Natural killer cell treated with Interleukin-12 subunit alpha and Interleukin-12 subunit beta and Interleukin-15 and Interleukin-18, amount 100 ng/mL, for 72 hours (primary cell): ENCODE data around the gene PLXNA4. TPM values are rescaled to one million over a fixed set of nuclear protein-coding genes. Genes with fewer than 3 reads are reported as not detected.
A peak's percentile ranks its signal among the peaks of the same experiment; 100 is the strongest.
"Not testable (repeated sequence)": the region's sequence is repeated elsewhere in the genome, so short reads cannot be mapped to it uniquely, and the experiment has no call there.

Experiments used
- ATAC-seq, 2 donors: fragments of 150-1000 bp; cut with Tn5 transposase in 1 of 2; sonication (Bioruptor Pico), chemical (Tn5 transposase) in 1 of 2; 2 replicates each; pipeline ENCODE4 v1.10.0; 2021
- DNase-seq: peaks from one replicate; pipeline ENCODE4 v3.0.0; 2022; ENCODE audit warnings: low spot score
- H3K27ac Mint-ChIP-seq, 2 donors: 1 replicate in 1 of 2; 2 replicates in 1 of 2; pipeline ENCODE4 v1.8.0; 2022; ENCODE audit warnings: mixed read lengths in 2 of 2, mild to moderate bottlenecking in 1 of 2, moderate library complexity in 1 of 2
- H3K27me3 Mint-ChIP-seq, 2 donors: 1 replicate in 1 of 2; 2 replicates in 1 of 2; pipeline ENCODE4 v1.8.0; 2022; ENCODE audit warnings: mixed read lengths in 2 of 2
- H3K36me3 Mint-ChIP-seq: one replicate; pipeline ENCODE4 v1.8.0; 2022; ENCODE audit warnings: mixed read lengths
- H3K4me1 Mint-ChIP-seq, 2 donors: 1 replicate in 1 of 2; 2 replicates in 1 of 2; pipeline ENCODE4 v1.8.0; 2022; ENCODE audit warnings: low read depth in 2 of 2, mixed read lengths in 2 of 2, mild to moderate bottlenecking in 1 of 2
- H3K4me3 Mint-ChIP-seq: one replicate; pipeline ENCODE4 v1.8.0; 2022; ENCODE audit warnings: mixed read lengths
- H3K9me3 Mint-ChIP-seq: 2 replicates; pipeline ENCODE4 v1.8.0; 2022; ENCODE audit warnings: mixed read lengths
- total RNA-seq, 2 donors: library from RNA; stranded (reverse); gene quantifications; one replicate each; pipeline ENCODE4 v1.2.3, GENCODE V29; 2022

The PLXNA4 gene
- total RNA-seq, 2 donors from 2014 or later: 0.14 to 0.21 TPM

DNA sequence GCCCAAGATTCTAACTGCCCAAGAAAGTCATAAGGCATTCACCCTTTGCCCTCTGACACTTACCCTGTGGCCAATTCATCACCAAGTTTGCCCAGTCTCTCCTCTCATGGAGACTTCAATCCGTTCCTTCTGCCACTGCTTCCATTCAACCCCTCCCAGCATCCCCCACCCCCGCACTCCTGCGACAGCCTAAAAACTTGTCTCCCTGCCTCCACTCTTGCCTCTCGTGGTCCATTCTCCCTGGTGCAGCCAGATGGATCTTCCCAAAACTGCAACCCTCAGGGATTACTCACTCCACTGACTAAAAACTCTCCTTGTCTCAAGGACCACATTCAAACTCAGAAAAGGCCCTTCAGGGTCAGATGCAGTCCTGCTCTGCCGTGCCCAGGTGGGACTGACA lies 32.3 kb upstream of the PLXNA4 start:
- DNase-seq: no peak
- Mint-ChIP-seq H3K27me3 (peaks cover 14 to 31% of the 10 kb centered on the region in 2 donors), H3K36me3 (no peaks in the 10 kb centered on the region), H3K9me3 (no peaks in the 10 kb centered on the region), H3K4me1 (no peaks in the 10 kb centered on the region), H3K27ac (no peak overlapping the region), H3K4me3 (no peak overlapping the region)
- no peak for ATAC-seq

DNA sequence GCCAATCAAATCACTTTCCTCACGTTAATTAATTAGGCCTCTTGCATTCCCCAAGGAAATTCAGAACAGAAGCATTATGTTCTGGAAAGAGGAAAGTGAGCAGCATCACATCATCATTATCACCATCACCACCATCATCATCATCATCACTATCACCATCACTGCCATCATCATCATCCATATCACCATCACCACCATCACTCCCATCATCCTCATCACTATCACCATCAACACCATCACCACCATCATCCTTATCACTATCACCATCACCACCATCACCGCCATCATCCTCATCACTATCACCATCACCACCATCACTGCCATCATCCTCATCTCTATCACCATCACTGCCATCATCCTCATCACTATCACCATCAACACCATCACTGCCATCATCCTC lies 31.4 kb upstream of the PLXNA4 start:
- no peak overlapping the region for H3K4me3 Mint-ChIP-seq
- H3K27me3 Mint-ChIP-seq: peaks cover 14 to 27% of the 10 kb centered on the region in 2 donors
- H3K9me3 Mint-ChIP-seq: no peaks in the 10 kb centered on the region
- no peak overlapping the region for H3K27ac Mint-ChIP-seq
- ATAC-seq (no peak), DNase-seq (no peak)
- no peaks in the 10 kb centered on the region for H3K36me3 Mint-ChIP-seq
- H3K4me1 Mint-ChIP-seq: no peaks in the 10 kb centered on the region

DNA sequence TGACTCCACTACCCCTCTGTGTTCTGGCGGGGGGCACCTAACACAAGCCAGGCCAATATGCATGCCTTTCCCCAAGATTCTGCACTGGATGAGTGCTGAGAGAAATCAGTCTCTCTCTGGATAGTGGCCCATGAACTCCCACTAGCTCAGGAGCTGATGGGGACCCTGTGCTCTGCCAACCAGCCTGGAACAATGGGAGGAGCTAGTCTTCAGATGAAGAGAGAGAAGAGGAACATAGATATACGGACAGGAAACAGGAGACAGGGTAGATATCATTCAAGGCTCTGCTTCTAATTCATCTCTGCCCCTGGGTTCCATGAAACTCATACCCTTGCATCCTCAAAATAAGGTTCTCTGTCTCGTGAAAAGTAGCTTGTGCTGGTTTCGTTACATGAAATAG lies 27.9 kb upstream of the PLXNA4 start:
- H3K9me3 Mint-ChIP-seq: no peaks in the 10 kb centered on the region
- H3K36me3 Mint-ChIP-seq: no peaks in the 10 kb centered on the region
- no peak for DNase-seq
- no peak for ATAC-seq
- H3K27ac Mint-ChIP-seq: no peak overlapping the region
- no peak overlapping the region for H3K4me3 Mint-ChIP-seq
- H3K4me1 Mint-ChIP-seq: no peaks in the 10 kb centered on the region
- H3K27me3 Mint-ChIP-seq: peaks cover 16 to 46% of the 10 kb centered on the region in 2 donors

DNA sequence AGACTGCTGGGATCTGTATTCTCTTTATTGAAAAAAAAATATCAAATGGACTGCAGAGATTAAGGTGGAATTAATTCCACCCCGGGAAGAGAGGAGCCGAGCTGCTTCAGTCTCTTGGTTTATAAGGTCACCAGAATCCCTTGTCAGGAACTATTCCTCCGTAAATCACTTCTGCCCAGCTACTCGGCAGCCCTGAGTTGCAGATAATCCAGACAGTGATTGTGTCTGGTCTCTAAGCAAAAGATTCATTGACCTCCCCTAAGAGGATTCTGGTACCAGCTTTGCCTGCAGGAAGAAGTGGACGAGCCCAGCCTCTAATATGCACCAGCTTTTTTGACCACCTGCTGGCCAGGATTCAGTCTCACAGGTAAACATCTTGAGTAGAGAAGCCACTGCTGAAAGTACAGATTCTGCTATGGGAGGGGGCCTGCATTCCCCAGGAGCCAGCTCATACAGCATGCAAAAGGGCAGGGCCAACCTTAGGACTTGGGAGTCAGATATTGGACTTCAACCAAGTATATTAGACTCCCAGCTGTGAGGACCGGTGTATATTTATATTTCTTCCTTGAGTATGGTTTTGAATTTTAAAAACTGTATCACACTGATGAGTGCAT lies 27.1 kb upstream of the PLXNA4 start:
- Mint-ChIP-seq H3K27ac (no peak overlapping the region), H3K27me3 (peaks cover 20 to 54% of the 10 kb centered on the region in 2 donors), H3K36me3 (no peaks in the 10 kb centered on the region), H3K9me3 (no peaks in the 10 kb centered on the region), H3K4me1 (no peaks in the 10 kb centered on the region), H3K4me3 (no peak overlapping the region)
- DNase-seq (no peak), ATAC-seq (no peak)

DNA sequence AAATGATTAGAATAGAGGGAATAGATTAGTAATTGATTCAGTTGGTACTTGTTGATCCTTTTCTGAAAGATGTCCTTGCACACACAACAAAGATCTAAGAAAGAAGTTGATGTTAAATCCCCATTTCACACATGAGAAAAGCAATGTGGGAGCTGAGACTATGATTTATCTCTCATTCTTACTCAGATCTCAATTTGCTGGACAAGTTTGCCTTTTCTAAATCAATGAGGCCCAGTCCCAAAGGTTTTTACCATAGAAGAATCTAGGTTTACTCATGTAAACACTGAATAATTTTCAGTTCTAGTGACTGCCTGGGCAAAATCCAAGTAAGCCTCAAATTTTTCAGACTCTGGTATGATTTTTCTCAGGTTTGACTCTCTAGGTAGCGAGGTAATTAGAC lies 25.5 kb upstream of the PLXNA4 start:
- Mint-ChIP-seq H3K4me3 (no peak overlapping the region), H3K4me1 (no peaks in the 10 kb centered on the region), H3K36me3 (no peaks in the 10 kb centered on the region), H3K27ac (no peak overlapping the region), H3K27me3 (peaks cover 29 to 68% of the 10 kb centered on the region in 2 donors), H3K9me3 (no peaks in the 10 kb centered on the region)
- DNase-seq: no peak
- no peak for ATAC-seq

DNA sequence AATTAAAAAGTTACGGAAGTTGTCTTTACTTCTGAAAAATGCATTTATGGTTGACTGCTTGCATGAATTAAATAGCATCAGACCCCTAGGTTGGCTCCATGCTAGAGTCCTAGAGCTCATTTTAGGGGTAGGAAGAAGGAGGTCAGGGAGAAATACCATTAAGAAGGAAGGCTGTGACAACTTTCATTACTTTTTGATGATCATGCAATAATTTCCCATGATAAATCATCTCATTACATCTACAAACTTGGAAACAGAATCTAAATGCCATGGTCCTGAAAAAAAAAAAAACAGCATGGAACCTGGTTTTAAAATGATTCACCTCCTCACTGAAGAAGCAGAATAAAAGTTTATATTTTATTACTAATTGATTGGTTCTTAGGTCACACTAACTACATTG lies 20.3 kb upstream of the PLXNA4 start:
- Mint-ChIP-seq H3K4me3 (no peak overlapping the region), H3K36me3 (no peaks in the 10 kb centered on the region), H3K27me3 (peaks cover 36 to 41% of the 10 kb centered on the region in 2 donors), H3K27ac (no peak overlapping the region), H3K4me1 (no peaks in the 10 kb centered on the region), H3K9me3 (no peaks in the 10 kb centered on the region)
- no peak for DNase-seq
- no peak for ATAC-seq

DNA sequence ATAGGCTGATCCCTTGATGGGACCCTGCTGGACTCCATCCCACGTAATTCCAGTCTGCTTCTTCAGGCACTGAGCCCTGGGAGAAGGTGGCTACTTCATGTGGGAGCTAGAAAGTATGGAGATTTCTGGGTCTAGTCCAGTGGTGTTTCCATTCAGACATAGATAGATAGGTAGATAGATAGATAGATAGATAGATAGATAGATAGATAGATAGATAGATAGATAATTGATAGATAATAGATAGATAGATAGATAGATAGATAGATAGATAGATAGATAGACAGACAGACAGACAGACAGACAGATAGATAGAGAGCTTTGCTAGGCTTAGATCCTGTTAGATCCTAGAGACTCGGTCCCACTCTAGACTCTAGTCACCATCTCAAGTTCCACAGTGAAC lies 18.5 kb upstream of the PLXNA4 start:
- not testable (repeated sequence) for H3K36me3 Mint-ChIP-seq, H3K9me3 Mint-ChIP-seq, H3K4me1 Mint-ChIP-seq, DNase-seq, H3K4me3 Mint-ChIP-seq, H3K27ac Mint-ChIP-seq, ATAC-seq
- peaks cover 34 to 37% of the 10 kb centered on the region in 2 donors for H3K27me3 Mint-ChIP-seq

DNA sequence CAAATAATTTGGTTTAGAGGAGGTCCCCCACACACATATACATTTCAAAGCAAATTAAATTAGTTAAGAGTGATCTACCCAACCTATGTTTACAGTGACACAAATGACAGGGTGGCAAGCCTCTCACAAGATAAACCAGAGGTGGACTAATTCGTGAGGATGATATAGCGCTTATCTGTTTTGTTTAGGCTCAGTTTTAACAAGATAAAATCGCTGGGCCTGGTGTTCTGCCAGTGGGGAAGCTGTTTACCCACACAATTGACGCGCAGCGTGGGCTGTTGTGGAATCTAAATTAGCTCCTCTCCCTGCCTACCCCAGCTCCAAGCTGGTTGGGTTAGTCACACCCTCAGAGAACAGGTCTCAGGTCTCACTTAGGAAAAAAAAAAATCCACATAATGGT lies 16.7 kb upstream of the PLXNA4 start:
- no peak overlapping the region for H3K4me3 Mint-ChIP-seq

DNA sequence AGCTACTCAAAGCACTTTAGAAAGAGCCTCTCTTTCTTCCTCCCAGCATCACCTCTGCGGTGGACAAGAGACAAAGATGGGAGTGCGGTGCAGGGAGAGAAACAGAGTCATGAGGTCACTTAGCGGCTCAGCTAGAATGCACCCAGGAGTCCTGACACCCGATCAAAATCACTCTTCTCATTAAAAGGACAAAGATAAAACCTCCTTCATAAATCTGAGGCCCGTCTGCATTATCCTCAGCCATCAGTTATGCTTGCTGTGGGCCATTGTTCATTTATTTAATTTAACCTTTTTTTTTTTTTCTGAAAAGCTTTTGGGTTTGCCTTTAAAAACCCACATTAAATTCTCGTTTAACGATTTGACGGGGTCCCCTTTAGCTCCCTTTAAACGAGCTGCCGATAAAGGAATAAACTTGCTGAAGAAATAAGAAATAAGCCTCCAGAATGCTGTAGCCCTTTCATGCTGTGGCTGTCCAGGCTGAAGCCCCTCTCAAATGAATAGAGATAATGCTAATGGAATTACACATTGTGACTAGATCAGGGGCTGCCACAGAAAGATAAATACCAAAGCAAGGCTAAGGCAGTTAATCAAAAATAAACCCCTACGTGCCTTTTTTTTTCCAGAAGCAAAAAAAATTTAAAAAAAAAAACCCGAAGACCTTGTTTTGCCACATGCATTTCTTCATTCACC lies 16.1 kb upstream of the PLXNA4 start:
- H3K36me3 Mint-ChIP-seq: no peaks in the 10 kb centered on the region
- H3K9me3 Mint-ChIP-seq: no peaks in the 10 kb centered on the region

More for the DNA sequence above, 16.7 kb upstream of the PLXNA4 start:
- H3K27me3 Mint-ChIP-seq: peaks cover 30 to 36% of the 10 kb centered on the region in 2 donors
- H3K9me3 Mint-ChIP-seq: no peaks in the 10 kb centered on the region
- ATAC-seq (no peak), DNase-seq (no peak)
- H3K4me1 Mint-ChIP-seq: no peaks in the 10 kb centered on the region
- H3K36me3 Mint-ChIP-seq: no peaks in the 10 kb centered on the region
- no peak overlapping the region for H3K27ac Mint-ChIP-seq

DNA sequence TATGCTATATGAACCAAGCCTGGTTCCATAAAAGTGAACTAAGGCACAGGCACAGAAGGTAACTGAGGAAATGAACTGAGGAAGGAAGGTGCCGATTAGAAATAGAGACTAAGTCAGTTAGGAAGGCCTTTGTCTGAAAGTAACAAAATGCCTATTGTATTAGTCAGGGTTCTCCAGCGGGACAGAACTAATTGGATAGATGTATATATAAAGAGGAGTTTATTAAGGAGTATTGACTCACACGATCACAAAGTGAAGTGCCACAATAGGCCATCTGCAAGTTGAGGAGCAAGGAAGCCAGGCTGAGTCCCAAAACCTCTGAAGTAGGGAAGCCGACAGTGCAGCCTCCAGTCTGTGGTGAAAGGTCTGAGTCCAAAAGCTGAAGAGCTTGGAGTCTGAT lies 13.9 kb upstream of the PLXNA4 start:
- no peak for ATAC-seq
- H3K4me1 Mint-ChIP-seq: no peaks in the 10 kb centered on the region
- no peak overlapping the region for H3K4me3 Mint-ChIP-seq
- no peak for DNase-seq
- no peaks in the 10 kb centered on the region for H3K9me3 Mint-ChIP-seq
- no peak overlapping the region for H3K27ac Mint-ChIP-seq
- H3K36me3 Mint-ChIP-seq: no peaks in the 10 kb centered on the region
- peaks cover 27 to 32% of the 10 kb centered on the region in 2 donors for H3K27me3 Mint-ChIP-seq

More for the DNA sequence above, 16.1 kb upstream of the PLXNA4 start:
- ATAC-seq (no peak), DNase-seq (no peak)
- Mint-ChIP-seq H3K27me3 (peaks cover 30 to 36% of the 10 kb centered on the region in 2 donors), H3K4me1 (no peaks in the 10 kb centered on the region), H3K27ac (no peak overlapping the region), H3K4me3 (no peak overlapping the region)

DNA sequence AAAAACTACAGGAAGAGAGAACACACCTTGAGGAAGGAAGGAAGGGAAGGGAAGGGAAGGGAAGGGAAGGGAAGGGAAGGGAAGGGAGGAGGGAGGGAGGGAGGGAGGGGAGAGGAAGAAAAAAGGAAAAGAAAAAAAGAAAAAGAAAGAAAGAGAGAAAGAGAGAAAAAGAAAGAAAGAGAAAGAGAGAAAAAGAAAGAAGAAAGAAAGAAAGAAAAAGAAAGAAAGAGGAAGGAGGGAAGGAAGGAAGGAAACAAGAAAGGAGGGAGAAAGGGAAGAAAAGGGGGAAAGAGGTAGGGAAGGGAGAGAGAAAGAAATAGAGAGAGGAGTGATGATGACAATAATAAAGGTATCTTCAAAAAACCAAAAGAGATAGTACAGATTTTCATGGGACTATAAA lies 12.3 kb upstream of the PLXNA4 start:
- no peak overlapping the region for H3K27ac Mint-ChIP-seq
- H3K36me3 Mint-ChIP-seq: no peaks in the 10 kb centered on the region

DNA sequence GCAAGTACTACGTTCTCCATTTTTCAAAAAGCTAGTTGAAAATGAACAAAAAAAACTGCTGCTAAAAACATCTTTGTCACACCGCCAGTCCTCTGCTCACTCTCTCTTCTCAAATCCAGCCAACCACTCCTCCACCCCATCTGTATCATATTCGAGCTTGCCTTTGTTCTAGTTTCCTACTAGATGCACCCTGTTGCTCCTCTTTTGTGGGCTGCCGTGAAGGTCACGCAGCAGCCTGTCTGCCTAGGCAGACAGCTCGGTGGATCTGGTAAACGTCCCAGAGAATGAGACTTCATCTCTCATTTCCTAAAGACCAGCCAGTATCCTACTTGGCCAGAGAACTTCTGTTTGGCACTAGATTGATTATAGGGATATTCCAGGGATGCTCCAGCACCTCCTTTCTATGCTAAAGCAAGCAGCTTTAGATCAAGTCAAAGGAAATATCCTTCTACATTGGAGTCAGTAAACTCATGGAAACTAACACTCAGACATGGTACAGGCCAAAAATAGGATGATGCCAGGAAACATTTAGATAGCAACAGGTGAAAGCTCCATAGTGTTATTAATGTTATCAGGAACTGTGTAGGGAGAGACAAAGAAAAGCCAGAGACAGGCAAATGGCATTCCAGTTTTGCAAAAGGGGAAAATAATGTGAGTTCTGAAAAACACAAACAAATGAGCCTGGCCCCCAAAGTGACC lies 8.7 kb upstream of the PLXNA4 start:
- Mint-ChIP-seq H3K4me1 (no peaks in the 10 kb centered on the region), H3K9me3 (no peaks in the 10 kb centered on the region), H3K27ac (no peak overlapping the region), H3K36me3 (no peaks in the 10 kb centered on the region), H3K4me3 (no peak overlapping the region), H3K27me3 (peaks cover 11 to 32% of the 10 kb centered on the region in 2 donors)
- DNase-seq (no peak), ATAC-seq (no peak)

More for the DNA sequence above, 12.3 kb upstream of the PLXNA4 start:
- no peaks in the 10 kb centered on the region for H3K9me3 Mint-ChIP-seq
- no peak for DNase-seq
- H3K4me3 Mint-ChIP-seq: no peak overlapping the region
- no peak for ATAC-seq
- no peaks in the 10 kb centered on the region for H3K4me1 Mint-ChIP-seq
- peaks cover 23 to 37% of the 10 kb centered on the region in 2 donors for H3K27me3 Mint-ChIP-seq

DNA sequence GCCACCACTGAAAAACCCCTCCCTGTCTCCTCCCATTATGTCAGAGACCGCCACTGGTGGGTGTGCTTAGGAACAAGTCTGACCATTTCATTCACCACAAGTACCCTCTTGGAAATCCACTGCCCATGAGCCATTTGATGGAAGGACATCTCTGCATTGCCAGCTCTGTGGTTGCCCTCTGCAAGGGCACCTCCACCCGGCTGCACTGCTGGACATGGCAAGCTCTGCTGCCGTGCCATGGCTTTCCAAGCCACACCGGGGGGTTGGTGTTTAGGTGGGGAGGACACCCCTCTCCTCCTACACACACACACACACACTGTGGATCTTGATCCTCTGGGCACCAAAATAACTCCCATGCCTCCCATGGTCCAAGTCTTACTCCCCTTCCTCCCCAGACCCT lies 5.2 kb upstream of the PLXNA4 start:
- Mint-ChIP-seq H3K27ac (no peak overlapping the region), H3K9me3 (no peaks in the 10 kb centered on the region), H3K4me1 (peaks cover 0 to 6% of the 10 kb centered on the region in 2 donors), H3K36me3 (no peaks in the 10 kb centered on the region), H3K4me3 (no peak overlapping the region), H3K27me3 (peaks cover 12 to 28% of the 10 kb centered on the region in 2 donors)
- DNase-seq (no peak), ATAC-seq (no peak)

DNA sequence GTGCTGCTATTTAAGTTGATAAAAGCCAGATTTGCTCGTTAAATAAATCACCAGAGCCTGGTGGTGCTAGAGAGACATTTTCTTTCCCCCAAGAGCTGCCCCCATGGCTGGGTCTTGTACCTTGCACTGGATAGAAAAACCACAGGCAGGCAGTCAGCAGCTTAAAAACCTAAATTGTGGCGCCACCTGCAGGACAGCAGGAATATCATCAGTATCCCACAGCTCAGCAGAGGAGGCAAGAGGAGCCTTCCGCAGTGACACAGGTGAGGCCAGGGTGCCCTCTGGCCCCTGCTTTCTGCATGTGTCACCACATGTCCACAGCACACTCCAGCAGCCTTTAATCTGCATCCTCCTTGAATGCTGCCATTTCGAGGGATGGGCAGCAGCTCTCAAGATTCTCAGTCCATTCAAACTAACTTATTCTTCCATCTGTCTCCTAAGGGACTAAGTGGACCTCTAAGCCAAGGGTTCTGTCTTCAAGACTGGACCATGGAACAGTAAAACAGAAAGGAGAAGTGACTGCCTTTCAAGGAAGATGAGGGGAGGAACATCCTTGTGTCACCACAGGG lies 4.5 kb upstream of the PLXNA4 start:
- no peaks in the 10 kb centered on the region for H3K36me3 Mint-ChIP-seq
- H3K9me3 Mint-ChIP-seq: no peaks in the 10 kb centered on the region
- DNase-seq (peak; percentile 77), ATAC-seq (peak; percentile 64 to 74)
- H3K27ac Mint-ChIP-seq: no peak overlapping the region
- peaks cover 12 to 28% of the 10 kb centered on the region in 2 donors for H3K27me3 Mint-ChIP-seq
- no peak overlapping the region for H3K4me3 Mint-ChIP-seq
- peaks cover 0 to 6% of the 10 kb centered on the region in 2 donors for H3K4me1 Mint-ChIP-seq
